H1 (cell line): ENCODE results near the gene MYOM3.

Experiments
- CEBPB ChIP-seq: IDR thresholded peaks from 2 replicates; pipeline ENCODE4 v1.6.1; 2012; ENCODE audit warnings: low read depth, low read length
- EP300 ChIP-seq, 2 experiments: IDR thresholded peaks; 1 replicate in 1 of 2; 2 replicates in 1 of 2; pipeline ENCODE4 v1.6.1; 2011 to 2012; ENCODE audit warnings: low read depth in 2 of 2, low read length in 2 of 2, mild to moderate bottlenecking in 2 of 2, borderline replicate concordance in 1 of 2, inconsistent platforms in 1 of 2, moderate library complexity in 1 of 2
- EZH2 ChIP-seq: fragments of 200-600 bp; sonication (generic); IDR thresholded peaks from 2 replicates; pipeline ENCODE4 v1.7.1; 2012; ENCODE audit warnings: low read depth, mild to moderate bottlenecking, moderate library complexity, low read length, inconsistent platforms; ENCODE audit not compliant: severe bottlenecking
- HDAC6 ChIP-seq: IDR thresholded peaks from one replicate; pipeline ENCODE4 v1.7.1; 2012; ENCODE audit warnings: low read depth, mild to moderate bottlenecking, inconsistent platforms, low read length, moderate library complexity
- JUND ChIP-seq: IDR thresholded peaks from 2 replicates; pipeline ENCODE4 v1.6.1; 2011; ENCODE audit warnings: mild to moderate bottlenecking, improper control_type of control experiment, low read length
- KDM1A ChIP-seq: fragments of 200-600, 300-600 bp; sonication (generic); IDR thresholded peaks from 2 replicates; pipeline ENCODE4 v1.7.1; 2016; ENCODE audit warnings: mild to moderate bottlenecking, low read length, borderline replicate concordance
- MAFK ChIP-seq: IDR thresholded peaks from 2 replicates; pipeline ENCODE4 v1.6.1; 2012; ENCODE audit warnings: low read depth, mild to moderate bottlenecking, improper control_type of control experiment, low read length
- POLR2AphosphoS5 ChIP-seq: IDR thresholded peaks from 2 replicates; pipeline ENCODE4 v1.6.1; 2011; ENCODE audit warnings: low read depth, low read length
- RAD21 ChIP-seq, 2 experiments: IDR thresholded peaks in 1 of 2; conservative IDR thresholded peaks in 1 of 2; 2 replicates each; pipeline ENCODE4 v1.6.1; 2011; ENCODE audit warnings: low read depth in 2 of 2, low read length in 2 of 2, improper control_type of control experiment in 1 of 2, inconsistent platforms in 1 of 2, mild to moderate bottlenecking in 1 of 2, moderate library complexity in 1 of 2
- SIX5 ChIP-seq: IDR thresholded peaks from 2 replicates; pipeline ENCODE4 v1.6.1; 2011; ENCODE audit warnings: mild to moderate bottlenecking, low read depth, low read length
- TEAD4 ChIP-seq: IDR thresholded peaks from 2 replicates; pipeline ENCODE4 v1.6.1; 2012; ENCODE audit warnings: low read depth, low read length, inconsistent platforms, mixed read lengths
- ZNF274 ChIP-seq: IDR thresholded peaks from 2 replicates; pipeline ENCODE4 v1.7.0; 2012; ENCODE audit warnings: low read length, borderline replicate concordance; ENCODE audit errors: extremely low read depth
- TF ChIP-seq, protein P1 (sequence below), 3 experiments: IDR thresholded peaks; 1 replicate in 2 of 3; 2 replicates in 1 of 3; pipeline versions ENCODE4 v1.5.1 to v1.6.1; 2011; ENCODE audit warnings: low read length in 3 of 3, mild to moderate bottlenecking in 3 of 3, inconsistent platforms in 2 of 3, low read depth in 1 of 3, moderate library complexity in 1 of 3; ENCODE audit not compliant: insufficient read depth in 1 of 3; ENCODE audit errors: control extremely low read depth in 1 of 3
- TF ChIP-seq, protein P2 (sequence below): IDR thresholded peaks from 2 replicates; pipeline ENCODE4 v1.6.1; 2012; ENCODE audit warnings: low read length, inconsistent platforms

- no peak for TF ChIP-seq RAD21 (IDR thresholded peaks at IDR 0.05 in 1 of 2, conservative IDR thresholded peaks at IDR 0.05 in 1 of 2; ENCODE audit: low read depth in 2 of 2, low read length in 2 of 2)
- TF ChIP-seq, protein P1, sequence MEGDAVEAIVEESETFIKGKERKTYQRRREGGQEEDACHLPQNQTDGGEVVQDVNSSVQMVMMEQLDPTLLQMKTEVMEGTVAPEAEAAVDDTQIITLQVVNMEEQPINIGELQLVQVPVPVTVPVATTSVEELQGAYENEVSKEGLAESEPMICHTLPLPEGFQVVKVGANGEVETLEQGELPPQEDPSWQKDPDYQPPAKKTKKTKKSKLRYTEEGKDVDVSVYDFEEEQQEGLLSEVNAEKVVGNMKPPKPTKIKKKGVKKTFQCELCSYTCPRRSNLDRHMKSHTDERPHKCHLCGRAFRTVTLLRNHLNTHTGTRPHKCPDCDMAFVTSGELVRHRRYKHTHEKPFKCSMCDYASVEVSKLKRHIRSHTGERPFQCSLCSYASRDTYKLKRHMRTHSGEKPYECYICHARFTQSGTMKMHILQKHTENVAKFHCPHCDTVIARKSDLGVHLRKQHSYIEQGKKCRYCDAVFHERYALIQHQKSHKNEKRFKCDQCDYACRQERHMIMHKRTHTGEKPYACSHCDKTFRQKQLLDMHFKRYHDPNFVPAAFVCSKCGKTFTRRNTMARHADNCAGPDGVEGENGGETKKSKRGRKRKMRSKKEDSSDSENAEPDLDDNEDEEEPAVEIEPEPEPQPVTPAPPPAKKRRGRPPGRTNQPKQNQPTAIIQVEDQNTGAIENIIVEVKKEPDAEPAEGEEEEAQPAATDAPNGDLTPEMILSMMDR (IDR thresholded peaks at IDR 0.05; ENCODE audit: control extremely low read depth in 1 of 3, insufficient read depth in 1 of 3, low read depth in 1 of 3, low read length in 3 of 3) = no peak
- no peak for TF ChIP-seq EZH2
- TF ChIP-seq ZNF274 = no peak
- no peak for TF ChIP-seq JUND
- no peak for TF ChIP-seq KDM1A
- TF ChIP-seq, protein P2, sequence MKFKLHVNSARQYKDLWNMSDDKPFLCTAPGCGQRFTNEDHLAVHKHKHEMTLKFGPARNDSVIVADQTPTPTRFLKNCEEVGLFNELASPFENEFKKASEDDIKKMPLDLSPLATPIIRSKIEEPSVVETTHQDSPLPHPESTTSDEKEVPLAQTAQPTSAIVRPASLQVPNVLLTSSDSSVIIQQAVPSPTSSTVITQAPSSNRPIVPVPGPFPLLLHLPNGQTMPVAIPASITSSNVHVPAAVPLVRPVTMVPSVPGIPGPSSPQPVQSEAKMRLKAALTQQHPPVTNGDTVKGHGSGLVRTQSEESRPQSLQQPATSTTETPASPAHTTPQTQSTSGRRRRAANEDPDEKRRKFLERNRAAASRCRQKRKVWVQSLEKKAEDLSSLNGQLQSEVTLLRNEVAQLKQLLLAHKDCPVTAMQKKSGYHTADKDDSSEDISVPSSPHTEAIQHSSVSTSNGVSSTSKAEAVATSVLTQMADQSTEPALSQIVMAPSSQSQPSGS = no peak
- TF ChIP-seq HDAC6 = no peak
- TF ChIP-seq TEAD4 = no peak
- no peak for TF ChIP-seq SIX5
- TF ChIP-seq POLR2AphosphoS5 = no peak
- TF ChIP-seq EP300 (IDR thresholded peaks at IDR 0.05; ENCODE audit: borderline replicate concordance in 1 of 2, low read depth in 2 of 2, low read length in 2 of 2) = no peak
- TF ChIP-seq MAFK = no peak
- TF ChIP-seq CEBPB = no peak
Measured at GRCh38 chr1:24142546-24143534, 30.9 kb upstream of the MYOM3 start, which contains the start of gene IL22RA1.
